ENCODE results near the gene SLC43A2.
"Not testable (repeated sequence)": the region's sequence is repeated elsewhere in the genome, so short reads cannot be mapped to it uniquely, and the experiment has no call there.

The SLC43A2 gene

DNA sequence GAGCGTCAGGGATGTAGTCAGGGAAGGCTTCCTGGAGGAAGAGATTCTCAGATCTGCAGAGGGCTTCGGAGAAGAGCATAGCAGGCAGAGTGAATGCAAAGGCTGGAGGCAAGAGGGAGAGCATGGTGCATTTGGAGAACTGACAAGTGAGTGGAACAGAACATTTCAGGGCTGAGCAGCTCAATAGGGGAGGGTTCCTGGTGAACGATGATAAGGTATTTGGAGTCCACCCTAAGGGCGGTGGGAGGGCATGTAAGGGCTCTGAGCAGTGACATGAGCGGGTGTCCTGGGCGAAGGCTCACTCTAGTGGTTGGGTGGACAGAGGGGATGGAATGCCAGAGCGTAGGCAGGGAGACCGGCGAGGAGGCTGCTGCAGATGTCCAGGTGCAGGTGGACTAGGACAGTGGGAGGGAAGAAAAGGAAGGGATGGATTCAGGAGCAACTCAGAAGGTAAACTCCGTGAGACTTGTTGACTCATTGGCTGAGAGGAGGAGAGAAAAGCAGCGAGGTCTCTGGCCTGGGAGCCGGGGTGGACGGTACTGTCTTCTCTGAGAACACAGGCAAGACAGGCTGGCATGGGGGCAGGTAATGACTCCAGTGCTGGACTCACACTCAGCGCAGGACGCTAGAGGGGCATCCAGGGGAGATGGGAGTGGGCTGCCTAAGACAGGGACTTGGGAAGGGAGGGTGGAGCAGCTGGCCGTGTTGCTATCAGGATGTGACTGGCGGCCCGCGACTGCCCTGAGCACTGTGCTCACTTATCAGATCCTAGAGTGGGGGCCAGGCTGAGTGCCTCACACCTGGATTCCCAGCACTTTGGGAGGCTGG is 64.6 kb downstream of the SLC43A2 start:
- DNase-seq (ENCODE audit: low read depth in 2 of 2, low spot score in 1 of 2), result no peak

- not testable (repeated sequence) for DNase-seq (ENCODE audit: low read depth in 2 of 2, low spot score in 1 of 2)
Observed at GRCh38 chr17:1563471-1563785, 65.2 kb downstream of the SLC43A2 start.

- no peak for DNase-seq (ENCODE audit: low read depth in 2 of 2, low spot score in 1 of 2)
Observed at GRCh38 chr17:1562176-1562643, 66.4 kb downstream of the SLC43A2 start.

GRCh38 chr17:1561420-1562175 is 67.0 kb downstream of the SLC43A2 start:
- no peak for DNase-seq (ENCODE audit: low read depth in 2 of 2, low spot score in 1 of 2)

GRCh38 chr17:1560858-1561355 is 67.7 kb downstream of the SLC43A2 start:
- no peak for DNase-seq (ENCODE audit: low read depth in 2 of 2, low spot score in 1 of 2)

DNA sequence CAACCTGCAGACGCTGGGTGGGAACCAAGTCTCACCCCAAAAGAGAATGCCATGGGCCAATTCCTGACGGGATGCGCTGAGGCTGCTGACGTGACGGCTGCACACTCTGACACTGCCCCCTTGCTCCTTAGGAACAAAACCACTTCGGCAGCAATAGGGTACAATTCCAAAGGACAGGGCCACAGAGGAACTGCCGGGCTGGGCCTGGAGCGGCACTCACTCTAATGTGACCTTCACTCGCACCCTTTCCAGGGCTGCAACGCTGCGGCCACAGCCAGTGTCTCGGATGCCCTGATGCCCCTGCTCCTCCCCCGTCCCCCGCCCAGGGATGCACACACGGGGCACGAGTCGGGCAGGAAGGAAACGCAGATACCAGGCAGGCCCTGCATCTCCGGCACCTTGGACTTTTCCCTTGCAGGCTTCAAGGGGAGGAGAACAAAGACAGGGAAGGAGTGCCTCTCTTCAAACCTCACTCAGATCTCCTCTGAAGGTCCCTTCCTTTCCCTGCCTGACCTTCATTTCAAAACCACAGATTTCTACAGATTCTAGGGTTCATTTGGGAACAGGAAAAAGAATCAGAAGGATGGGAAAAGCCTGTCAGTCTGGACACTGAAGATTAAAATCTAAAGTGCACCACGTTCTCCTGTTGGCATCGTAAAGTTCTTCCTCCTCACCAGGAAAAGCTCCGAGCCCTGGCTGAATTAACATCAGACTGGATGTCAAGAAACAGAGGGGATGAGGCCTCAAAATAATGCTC is 68.4 kb downstream of the SLC43A2 start:
- DNase-seq (ENCODE audit: low read depth in 2 of 2, low spot score in 1 of 2), result no peak

- no peak for DNase-seq (ENCODE audit: low read depth in 2 of 2, low spot score in 1 of 2)
Observed at GRCh38 chr17:1559047-1560043, 69.3 kb downstream of the SLC43A2 start.

DNA sequence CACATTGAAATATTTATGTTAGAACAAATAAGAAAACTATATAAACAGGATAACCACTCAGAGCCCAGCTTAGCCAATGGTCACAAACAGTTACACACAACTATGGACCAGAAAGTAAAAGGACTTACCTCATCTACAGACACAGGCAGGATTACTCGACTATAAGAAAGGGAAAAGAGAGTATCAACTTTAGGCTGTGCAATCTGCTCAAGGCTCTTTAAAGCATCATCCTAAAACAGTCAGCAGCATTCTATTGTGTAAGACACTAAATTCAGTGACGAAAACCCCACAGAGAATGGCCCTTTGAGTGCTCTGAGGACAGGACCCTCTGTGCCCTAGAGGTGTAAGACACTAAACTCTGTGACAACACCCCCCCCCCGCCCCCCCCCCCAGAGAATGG is 70.2 kb downstream of the SLC43A2 start:
- DNase-seq (ENCODE audit: low read depth in 2 of 2, low spot score in 1 of 2), result no peak

DNA sequence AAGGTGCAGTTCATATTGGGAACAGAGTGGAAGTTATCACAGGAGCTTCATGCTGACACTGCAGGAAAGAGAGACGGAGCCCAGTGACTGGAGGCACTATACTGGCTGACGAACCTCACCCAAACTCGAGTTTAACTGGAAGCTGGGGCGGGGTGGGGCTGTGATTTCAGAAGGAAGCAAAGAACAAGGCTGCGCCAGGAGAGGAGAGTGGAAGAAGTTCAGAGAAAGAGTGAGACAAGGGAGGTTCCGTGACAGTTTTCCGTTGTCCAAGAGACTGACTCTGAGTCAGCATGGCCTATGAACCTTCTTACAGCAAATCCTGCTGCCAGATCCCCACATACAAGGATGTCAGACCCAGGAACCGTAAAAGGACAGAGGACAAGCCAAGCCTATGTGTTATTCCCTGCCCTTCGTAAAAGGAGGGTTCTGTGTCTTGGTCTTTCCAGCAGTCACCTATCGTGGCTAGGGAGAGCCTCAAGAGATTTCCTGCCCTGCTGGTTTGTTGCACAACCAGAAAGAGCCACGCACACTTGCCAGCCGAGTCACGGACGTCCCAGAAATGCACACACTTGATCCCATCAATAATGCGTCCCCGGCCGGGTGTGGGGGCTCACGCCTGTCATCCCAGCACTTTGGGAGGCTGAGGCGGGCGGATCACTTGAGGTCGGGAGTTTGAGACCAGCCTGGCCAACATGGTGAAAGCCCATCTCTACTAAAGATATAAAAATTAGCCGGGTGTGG is 71.1 kb downstream of the SLC43A2 start:
- no peak for DNase-seq (ENCODE audit: low read depth in 2 of 2, low spot score in 1 of 2)

DNA sequence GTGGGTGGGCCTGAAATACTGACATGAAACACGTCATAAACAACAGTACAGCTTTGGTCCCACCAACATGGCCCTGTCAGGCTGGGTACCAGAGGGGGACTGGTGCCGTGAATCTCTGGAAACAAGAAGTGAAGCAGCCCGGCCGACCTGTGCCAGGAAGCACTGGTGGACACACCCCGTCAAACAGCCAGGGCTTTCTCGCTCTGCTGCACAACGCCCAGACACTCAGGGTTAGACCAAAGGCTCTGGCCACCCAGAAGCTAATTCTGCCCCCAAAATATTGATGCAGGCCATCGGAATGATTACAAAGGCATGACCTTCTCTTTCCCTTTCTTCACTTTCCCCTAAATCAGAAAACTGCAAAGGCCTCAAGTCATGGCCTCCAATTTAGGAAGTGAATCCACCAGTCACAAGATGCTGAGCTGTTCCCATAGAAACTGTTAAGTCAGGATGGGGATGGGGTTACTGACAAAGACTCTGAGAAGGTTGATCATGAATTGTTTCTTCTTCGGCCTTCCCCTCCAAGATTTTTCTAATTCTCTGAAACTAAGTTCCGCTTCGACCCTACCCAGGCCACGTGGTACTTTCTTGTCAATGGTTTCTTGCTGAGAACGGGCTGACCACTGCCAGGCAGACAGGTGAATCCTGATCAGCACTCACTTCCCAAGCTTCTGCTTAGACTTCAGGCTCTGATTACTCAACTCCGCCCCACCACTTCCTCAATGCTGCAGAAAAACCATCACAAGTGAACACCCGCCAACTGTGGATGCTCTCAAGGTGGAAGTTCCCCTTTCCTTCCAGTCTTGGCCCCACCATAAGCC is 72.8 kb downstream of the SLC43A2 start:
- no peak for DNase-seq (ENCODE audit: low read depth in 2 of 2, low spot score in 1 of 2)

DNA sequence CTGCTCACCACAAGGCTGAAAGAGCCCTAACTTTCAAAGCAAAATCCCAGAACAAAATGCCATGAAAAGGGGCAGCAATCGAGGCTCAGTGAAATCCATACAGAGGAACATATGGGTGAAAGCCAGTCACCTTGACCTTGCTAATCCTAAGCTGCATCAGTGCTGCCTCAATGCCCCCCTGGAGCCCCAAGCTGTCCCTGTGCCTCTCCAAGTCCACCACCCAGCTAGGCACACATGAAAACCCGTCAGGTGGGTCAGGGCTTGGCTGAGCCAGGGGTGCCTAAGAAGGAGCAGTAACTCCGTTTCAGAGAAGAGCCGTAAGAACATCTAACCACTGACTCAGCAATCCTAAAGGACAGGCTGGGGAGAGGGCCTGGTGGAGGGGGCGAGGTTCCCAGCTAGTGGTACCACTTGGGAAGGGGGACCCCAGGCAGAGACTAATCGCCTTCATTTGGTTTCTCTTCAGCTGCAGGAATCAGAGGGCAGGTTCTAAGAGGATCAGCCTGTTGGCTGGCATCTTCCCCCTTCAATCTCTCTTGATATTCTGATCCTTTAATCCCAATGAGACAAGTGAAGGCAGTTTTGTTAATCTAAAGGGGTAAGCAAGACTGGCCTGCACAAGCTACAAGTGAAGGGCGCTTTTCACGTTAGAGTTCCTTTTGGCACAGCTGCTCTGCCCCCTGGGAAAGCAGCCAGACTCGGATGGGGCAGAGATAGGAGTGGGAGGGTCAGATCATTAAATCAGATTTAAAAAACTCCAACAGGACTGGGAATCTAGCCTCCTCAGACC is 73.7 kb downstream of the SLC43A2 start:
- no peak for DNase-seq (ENCODE audit: low read depth in 2 of 2, low spot score in 1 of 2)

DNA sequence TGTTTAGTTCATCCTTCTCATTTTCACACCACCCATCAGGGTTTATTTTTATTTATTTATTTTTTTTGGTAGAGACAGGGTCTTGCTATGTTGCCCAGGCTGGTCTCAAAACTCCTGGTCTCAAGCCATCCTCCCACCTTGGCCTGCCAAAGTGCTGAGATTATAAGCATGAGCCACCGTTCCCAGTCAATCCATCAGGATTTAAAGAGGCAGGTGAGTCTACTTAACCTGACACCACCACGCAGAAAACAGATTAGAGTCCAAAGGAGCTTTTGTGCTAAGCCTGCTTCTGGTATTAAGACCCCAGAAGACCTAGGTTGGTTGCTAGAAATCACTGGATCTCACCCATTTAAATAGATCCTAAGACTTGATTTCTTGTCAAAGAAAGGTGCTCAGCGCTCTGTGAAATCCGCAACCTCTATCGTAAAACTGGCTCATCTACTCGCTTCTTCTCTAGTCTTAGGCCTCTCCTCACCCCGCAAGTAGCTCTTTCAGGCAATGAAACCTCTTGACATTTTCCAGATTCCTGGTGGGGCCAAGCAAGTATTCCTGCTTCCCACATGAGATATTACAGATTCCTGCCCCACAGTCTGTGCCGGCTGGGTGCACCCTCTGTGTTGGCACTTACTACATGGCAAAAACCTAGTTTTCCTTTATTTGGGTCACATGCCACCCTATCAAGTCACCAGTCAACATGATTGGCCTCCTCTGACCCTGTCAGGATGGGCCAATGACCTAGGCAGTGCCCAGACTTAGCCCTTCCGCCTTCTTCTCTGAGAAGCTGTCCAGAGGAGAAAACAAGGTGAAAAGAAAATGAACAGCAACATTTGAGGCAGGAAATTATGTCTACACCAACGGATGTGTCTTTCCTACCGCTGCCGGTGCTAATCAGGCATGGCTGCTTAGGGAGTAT is 75.0 kb downstream of the SLC43A2 start:
- no peak for DNase-seq (ENCODE audit: low read depth in 2 of 2, low spot score in 1 of 2)

GRCh38 chr17:1552932-1553331 is 75.7 kb downstream of the SLC43A2 start:
- DNase-seq (ENCODE audit: low read depth in 2 of 2, low spot score in 1 of 2), result no peak

DNA sequence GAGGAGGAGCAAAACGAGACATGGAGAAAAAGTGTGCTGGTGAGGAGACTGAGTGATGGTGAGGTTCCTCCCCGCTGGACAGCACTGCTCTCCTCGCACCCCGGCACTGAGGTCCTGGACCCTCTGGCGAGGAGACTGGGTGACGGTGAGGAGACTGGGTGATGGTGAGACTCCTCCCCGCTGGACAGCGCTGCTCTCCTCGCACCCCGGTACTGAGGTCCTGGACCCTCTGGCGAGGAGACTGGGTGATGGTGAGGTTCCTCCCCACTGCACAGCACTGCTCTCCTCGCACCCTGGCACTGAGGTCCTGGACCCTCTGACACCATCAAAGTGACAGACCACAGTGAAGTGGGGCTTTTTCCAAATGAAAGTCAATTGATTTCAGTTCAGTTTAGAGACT is 76.9 kb downstream of the SLC43A2 start:
- no peak for DNase-seq (ENCODE audit: low read depth in 2 of 2, low spot score in 1 of 2)

- no peak for DNase-seq (ENCODE audit: low read depth in 2 of 2, low spot score in 1 of 2)
Observed at GRCh38 chr17:1548032-1548431, 80.6 kb downstream of the SLC43A2 start.

GRCh38 chr17:1546292-1546922 is 82.2 kb downstream of the SLC43A2 start:
- DNase-seq (ENCODE audit: low read depth in 2 of 2, low spot score in 1 of 2), result no peak

- DNase-seq (ENCODE audit: low read depth in 2 of 2, low spot score in 1 of 2), result no peak
Observed at GRCh38 chr17:1545618-1546017, 83.0 kb downstream of the SLC43A2 start.
